Activated CD8-positive, alpha-beta memory T cell treated with anti-CD3 and anti-CD28 coated beads, Interleukin-2, amount 50 U/mL, for 1 hour (primary cell): Measurements from ENCODE around the gene KCNIP4.

Experiments used
- DNase-seq: peaks from one replicate; pipeline ENCODE4 v3.0.0-alpha.2; 2020; ENCODE audit errors: extremely low read depth

Gene KCNIP4

GRCh38 chr4:21765810-21766407 is 182.7 kb downstream of the KCNIP4 start:
- no peak for DNase-seq

GRCh38 chr4:21763855-21764254 is 184.7 kb downstream of the KCNIP4 start:
- no peak for DNase-seq

- no peak for DNase-seq
Observed at GRCh38 chr4:21757248-21757647, 191.3 kb downstream of the KCNIP4 start.

- no peak for DNase-seq
Observed at GRCh38 chr4:21753084-21753760, 195.3 kb downstream of the KCNIP4 start.

- no peak for DNase-seq
Observed at GRCh38 chr4:21752616-21753015, 196.0 kb downstream of the KCNIP4 start.

GRCh38 chr4:21749924-21750323 is 198.6 kb downstream of the KCNIP4 start:
- no peak for DNase-seq

GRCh38 chr4:21749412-21749811 is 199.2 kb downstream of the KCNIP4 start:
- no peak for DNase-seq

- DNase-seq = no peak
Observed at GRCh38 chr4:21744046-21744445, 204.5 kb downstream of the KCNIP4 start.

GRCh38 chr4:21742326-21742725 is 206.2 kb downstream of the KCNIP4 start:
- DNase-seq = no peak

- DNase-seq = no peak
Observed at GRCh38 chr4:21738821-21739220, 209.8 kb downstream of the KCNIP4 start.

GRCh38 chr4:21735866-21736265 is 212.7 kb downstream of the KCNIP4 start:
- DNase-seq = no peak

GRCh38 chr4:21733894-21734630 is 214.5 kb downstream of the KCNIP4 start:
- no peak for DNase-seq

GRCh38 chr4:21728304-21728703 is 220.3 kb downstream of the KCNIP4 start:
- DNase-seq = no peak

GRCh38 chr4:21726255-21726815 is 222.2 kb downstream of the KCNIP4 start:
- no peak for DNase-seq

- DNase-seq = no peak
Observed at GRCh38 chr4:21722157-21722839, 226.3 kb downstream of the KCNIP4 start.

GRCh38 chr4:21716531-21716930 is 232.0 kb downstream of the KCNIP4 start:
- DNase-seq = no peak

- no peak for DNase-seq
Observed at GRCh38 chr4:21710179-21710835, 238.3 kb downstream of the KCNIP4 start.

- DNase-seq = no peak
Observed at GRCh38 chr4:21709761-21710160, 238.8 kb downstream of the KCNIP4 start.

GRCh38 chr4:21709031-21709430 is 239.5 kb downstream of the KCNIP4 start:
- no peak for DNase-seq

GRCh38 chr4:21699446-21699845 is 249.1 kb downstream of the KCNIP4 start:
- DNase-seq = no peak

- DNase-seq = no peak
Observed at GRCh38 chr4:21697583-21697982, 251.0 kb downstream of the KCNIP4 start.

GRCh38 chr4:21695141-21695540 is 253.4 kb downstream of the KCNIP4 start:
- no peak for DNase-seq
